H1 (cell line): ENCODE measurements around the gene LHFPL3. TPM values are rescaled to one million over a fixed set of nuclear protein-coding genes. Genes with fewer than 3 reads are reported as not detected.

Experiments used
- ATF3 ChIP-seq: IDR thresholded peaks from 2 replicates; pipeline ENCODE4 v1.6.1; 2011; ENCODE audit warnings: low read depth, mild to moderate bottlenecking, low read length; ENCODE audit not compliant: insufficient read depth
- JUN ChIP-seq: IDR thresholded peaks from 2 replicates; pipeline ENCODE4 v1.6.1; 2011; ENCODE audit warnings: low read depth, mild to moderate bottlenecking, improper control_type of control experiment, low read length
- POU5F1 ChIP-seq: IDR thresholded peaks from 2 replicates; pipeline ENCODE4 v1.6.1; 2011; ENCODE audit warnings: low read depth, mild to moderate bottlenecking, low read length, moderate library complexity
- SIN3A ChIP-seq, 2 experiments: IDR thresholded peaks in 1 of 2; conservative IDR thresholded peaks in 1 of 2; 2 replicates each; pipeline ENCODE4 v1.6.1; 2011 to 2012; ENCODE audit warnings: low read length in 2 of 2, improper control_type of control experiment in 1 of 2, low read depth in 1 of 2, mild to moderate bottlenecking in 1 of 2
- polyA plus RNA-seq, 7 experiments: library from polyadenylated mRNA; depleted of rRNA in 3 of 7; stranded (reverse) in 5 of 7; unstranded in 2 of 7; fragments of >200 nt in 5 of 7; fragments of 200-250 nt in 2 of 7; gene quantifications; 1 replicate in 5 of 7; 2 replicates in 1 of 7; 4 replicates in 1 of 7; pipeline versions ENCODE4 v1.2.1 to v1.2.3, GENCODE V29; 2011 to 2013; ENCODE audit warnings: missing spikeins in 2 of 7, mixed read lengths in 2 of 7
- total RNA-seq: library from RNA; stranded (reverse); fragmentation: NEBNext Ultra II Directional; extraction: Animal tissue kit (Norgen Biotek cat#: 25700); gene quantifications from 2 replicates; pipeline ENCODE4 v1.2.1, GENCODE V29; 2021

Gene LHFPL3
- total and polyA plus RNA-seq, 2 of the 8 experiments (the other 6 are each of a cell fraction or from before 2014, with no cell fraction given), result 0.24 to 0.50 TPM

- TF ChIP-seq ATF3 (no peak), POU5F1 (no peak), JUN (no peak), SIN3A (conservative IDR thresholded peaks at IDR 0.05 in 1 of 2, IDR thresholded peaks at IDR 0.05 in 1 of 2; ENCODE audit: low read depth in 1 of 2, low read length in 2 of 2) (no peak)
- TF ChIP-seq, all 59 proteins: peak for 0
These were observed 522.0 kb downstream of the LHFPL3 start (continued) for GRCh38 chr7:104850374-104850773.
